Upper lobe of left lung (tissue), 6 donors: ENCODE results near the gene OR10AG1. TPM values are rescaled to one million over a fixed set of nuclear protein-coding genes. Genes with fewer than 3 reads are reported as not detected.

Experiments
- ATAC-seq, 2 donors: fragments of 200-7000 bp; cut with Tn5 transposase; one replicate each; pipeline ENCODE4 v1.9.1; 2022; ENCODE audit warnings: mild to moderate bottlenecking in 2 of 2, moderate library complexity in 2 of 2; ENCODE audit not compliant: low FRiP score in 2 of 2
- DNase-seq, 2 donors: peaks; one replicate each; pipeline ENCODE4 v3.0.0-alpha.2; 2019 to 2020
- H3K27ac ChIP-seq, 4 donors: fragments of 200-600 bp; sonication (generic); one replicate each; pipeline ENCODE4 v1.5.1; 2016 to 2019
- H3K27me3 ChIP-seq, 4 donors: fragments of 200-600 bp; sonication (generic); one replicate each; pipeline ENCODE4 v1.5.1; 2017 to 2019
- H3K36me3 ChIP-seq, 4 donors: fragments of 200-600 bp; sonication (generic); one replicate each; pipeline ENCODE4 v1.5.1; 2016 to 2019
- H3K4me1 ChIP-seq, 4 donors: fragments of 200-600 bp; sonication (generic); one replicate each; pipeline ENCODE4 v1.5.1; 2018 to 2019
- H3K4me3 ChIP-seq, 4 donors: fragments of 200-600 bp; sonication (generic); one replicate each; pipeline ENCODE4 v1.5.1; 2017 to 2019; ENCODE audit warnings: mild to moderate bottlenecking in 2 of 4, moderate library complexity in 1 of 4
- H3K9me3 ChIP-seq, 4 donors: fragments of 200-600 bp; sonication (generic); one replicate each; pipeline ENCODE4 v1.5.1; 2018 to 2019
- EP300 ChIP-seq, 4 donors: sonication (generic); formaldehyde crosslinking; IDR thresholded peaks; one replicate each; pipeline ENCODE4 v1.5.1; 2017; ENCODE audit warnings: antibody characterized with exemption in 4 of 4, control low read depth in 2 of 4
- POLR2A ChIP-seq, 4 donors: fragments of 450-650 bp; IDR thresholded peaks; one replicate each; pipeline ENCODE4 v1.5.1; 2016 to 2017; ENCODE audit warnings: antibody characterized with exemption in 4 of 4, mild to moderate bottlenecking in 2 of 4
- POLR2AphosphoS5 ChIP-seq, 2 donors: sonication (generic); formaldehyde crosslinking; IDR thresholded peaks; one replicate each; pipeline ENCODE4 v1.5.1; 2017; ENCODE audit warnings: antibody characterized with exemption in 2 of 2
- WGBS, 2 donors: methylation state at CpG; one replicate each; pipeline ENCODE4 v1.1.5; 2017 to 2018; 5-methylcytosine and 5-hydroxymethylcytosine counted together
- total RNA-seq, 6 donors: library from RNA; depleted of rRNA in 4 of 6; stranded (reverse); fragments of >200 nt in 4 of 6; gene quantifications; one replicate each; pipeline versions ENCODE4 v1.1.0 to v1.2.1, GENCODE V29; 2016 to 2021
- TF ChIP-seq, protein P1 (sequence below), 6 experiments: fragments of 450-650 bp in 4 of 6; fragments of 200-600 bp in 2 of 6; sonication (generic) in 2 of 6; IDR thresholded peaks; one replicate each; pipeline ENCODE4 v1.5.1; 2016 to 2019; ENCODE audit warnings: antibody characterized with exemption in 6 of 6
- donor health status: DM: no; HTN: no; CAD: no; lungs with moderate emphysema.
- donor health status: DM: no; HTN: yes; CAD: no; lungs with severe emphysema.

The OR10AG1 gene
- total RNA-seq, 6 donors from 2014 or later: not detected

GRCh38 chr11:55936300-55936699, 33.4 kb downstream of the OR10AG1 start, which contains the start of gene OR5I1:
Gene OR5I1, minus strand, starts transcription at chr11:55936400. Its CDS starts 0 bp downstream, at chr11:55936400.
- ATAC-seq (no peak), DNase-seq (no peak)
- H3K27me3 ChIP-seq: no peaks in the 10 kb centered on the region
- no peak within 1 kb of the TSS for H3K27ac ChIP-seq
- H3K4me1 ChIP-seq: no peaks in the 10 kb centered on the region
- 58 to 73% methylated on average over 2 of the region's 2 CpGs for WGBS, 2 donors
- no peaks in the 10 kb centered on the region for H3K9me3 ChIP-seq
- H3K36me3 ChIP-seq: no peaks in the 10 kb centered on the region
- H3K4me3 ChIP-seq: no peak within 1 kb of the TSS
- TF ChIP-seq POLR2AphosphoS5 (IDR thresholded peaks at IDR 0.05) (no peak), POLR2A (IDR thresholded peaks at IDR 0.05) (no peak), EP300 (IDR thresholded peaks at IDR 0.05) (no peak)
- TF ChIP-seq, protein P1, sequence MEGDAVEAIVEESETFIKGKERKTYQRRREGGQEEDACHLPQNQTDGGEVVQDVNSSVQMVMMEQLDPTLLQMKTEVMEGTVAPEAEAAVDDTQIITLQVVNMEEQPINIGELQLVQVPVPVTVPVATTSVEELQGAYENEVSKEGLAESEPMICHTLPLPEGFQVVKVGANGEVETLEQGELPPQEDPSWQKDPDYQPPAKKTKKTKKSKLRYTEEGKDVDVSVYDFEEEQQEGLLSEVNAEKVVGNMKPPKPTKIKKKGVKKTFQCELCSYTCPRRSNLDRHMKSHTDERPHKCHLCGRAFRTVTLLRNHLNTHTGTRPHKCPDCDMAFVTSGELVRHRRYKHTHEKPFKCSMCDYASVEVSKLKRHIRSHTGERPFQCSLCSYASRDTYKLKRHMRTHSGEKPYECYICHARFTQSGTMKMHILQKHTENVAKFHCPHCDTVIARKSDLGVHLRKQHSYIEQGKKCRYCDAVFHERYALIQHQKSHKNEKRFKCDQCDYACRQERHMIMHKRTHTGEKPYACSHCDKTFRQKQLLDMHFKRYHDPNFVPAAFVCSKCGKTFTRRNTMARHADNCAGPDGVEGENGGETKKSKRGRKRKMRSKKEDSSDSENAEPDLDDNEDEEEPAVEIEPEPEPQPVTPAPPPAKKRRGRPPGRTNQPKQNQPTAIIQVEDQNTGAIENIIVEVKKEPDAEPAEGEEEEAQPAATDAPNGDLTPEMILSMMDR (IDR thresholded peaks at IDR 0.05): no peak

DNA sequence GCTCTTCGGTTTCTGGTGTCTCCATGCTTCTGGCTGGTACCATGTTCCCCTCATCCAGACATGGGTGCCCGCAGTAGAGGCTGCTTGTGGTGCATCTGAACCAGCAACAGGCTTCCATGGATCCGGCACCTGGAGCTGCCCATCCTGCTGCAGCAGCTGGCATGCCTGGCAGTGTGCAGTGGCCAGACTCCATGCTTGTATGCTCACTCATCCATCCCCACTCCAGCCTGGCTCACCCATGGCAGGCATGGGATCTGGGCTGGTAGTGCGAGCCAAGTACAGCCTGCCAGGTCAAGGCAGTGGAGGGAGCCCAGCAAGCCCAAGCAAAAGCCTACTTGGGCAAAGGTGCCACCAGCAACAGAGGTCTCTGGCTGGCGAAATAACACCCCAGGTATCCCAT, 49.2 kb downstream of the OR10AG1 start:
- H3K36me3 ChIP-seq: no peaks in the 10 kb centered on the region
- no peaks in the 10 kb centered on the region for H3K4me1 ChIP-seq
- peaks cover 0 to 4% (median 0%) of the 10 kb centered on the region in 4 donors for H3K9me3 ChIP-seq
- TF ChIP-seq, protein P1 (IDR thresholded peaks at IDR 0.05): no peak
- TF ChIP-seq EP300 (IDR thresholded peaks at IDR 0.05) (no peak), POLR2A (IDR thresholded peaks at IDR 0.05) (no peak), POLR2AphosphoS5 (IDR thresholded peaks at IDR 0.05) (no peak)
- no peak for ATAC-seq
- peak in 1 of 2 donors; percentile 16 for DNase-seq
- no peaks in the 10 kb centered on the region for H3K27me3 ChIP-seq
- H3K27ac ChIP-seq: no peak overlapping the region
- WGBS, 2 donors: 66 to 81% methylated on average over 2 to 3 of the region's 5 CpGs
- H3K4me3 ChIP-seq: no peak overlapping the region

Other genes with a start within 250 kb of the OR10AG1 start
- gene OR5D13, start 196.5 kb downstream of the OR10AG1 start, total RNA-seq: not detected
- not detected for gene OR5D14, start 174.4 kb downstream of the OR10AG1 start, total RNA-seq
- not detected for gene OR5L1, start 158.6 kb downstream of the OR10AG1 start, total RNA-seq
- gene OR5D18, start 150.3 kb downstream of the OR10AG1 start, total RNA-seq: not detected
- not detected for gene OR5L2, start 142.7 kb downstream of the OR10AG1 start, total RNA-seq
- gene OR5D16, start 131.2 kb downstream of the OR10AG1 start, total RNA-seq: not detected
- gene TRIM51, start 86.6 kb downstream of the OR10AG1 start, total RNA-seq: not detected
- gene OR5W2, start 55.4 kb downstream of the OR10AG1 start, total RNA-seq: not detected
- gene OR5I1, start 33.5 kb downstream of the OR10AG1 start, total RNA-seq: not detected
- gene OR5F1, start 24.7 kb upstream of the OR10AG1 start, total RNA-seq: not detected
- not detected for gene OR5AS1, start 57.7 kb upstream of the OR10AG1 start, total RNA-seq
- gene OR8I2, start 123.4 kb upstream of the OR10AG1 start, total RNA-seq: not detected
- not detected for gene OR8H2, start 133.7 kb upstream of the OR10AG1 start, total RNA-seq
- gene OR8H3, start 152.4 kb upstream of the OR10AG1 start, total RNA-seq: not detected
- gene OR8J3, start 170.3 kb upstream of the OR10AG1 start, total RNA-seq: not detected
- not detected for gene OR8K5, start 190.4 kb upstream of the OR10AG1 start, total RNA-seq
- gene OR5J2, start 206.7 kb upstream of the OR10AG1 start, total RNA-seq: not detected